Omental fat pad (tissue), 4 donors: Measurements from ENCODE around the gene PLPP1. TPM values are rescaled to one million over a fixed set of nuclear protein-coding genes. Genes with fewer than 3 reads are reported as not detected.

ENCODE experiments used
- ATAC-seq: fragments of 150-250 bp; one replicate; pipeline ENCODE4 v1.9.1; 2016; ENCODE audit warnings: mild to moderate bottlenecking, moderate library complexity; ENCODE audit not compliant: low FRiP score
- DNase-seq: peaks from one replicate; pipeline ENCODE4 v3.0.0-alpha.2; 2019; ENCODE audit warnings: low spot score
- CTCF ChIP-seq, 3 donors: fragments of 450-650 bp; IDR thresholded peaks; one replicate each; pipeline ENCODE4 v1.5.1; 2016 to 2017; ENCODE audit warnings: antibody characterized with exemption in 3 of 3, mild to moderate bottlenecking in 3 of 3, moderate library complexity in 2 of 3
- total RNA-seq, 4 donors: library from RNA; depleted of rRNA; stranded (reverse); fragments of >200 nt; gene quantifications; one replicate each; pipeline ENCODE4 v1.1.0, GENCODE V29; 2016

PLPP1 gene
- total RNA-seq, 4 donors from 2014 or later, result 248 to 593 (median 409) TPM

- ATAC-seq (no peak), DNase-seq (no peak)
- TF ChIP-seq CTCF (IDR thresholded peaks at IDR 0.05), result no peak
These were observed 78.4 kb downstream of the PLPP1 start for GRCh38 chr5:55456216-55456895.

- DNase-seq (no peak), ATAC-seq (no peak)
- no peak for TF ChIP-seq CTCF (IDR thresholded peaks at IDR 0.05)
These were observed 80.5 kb downstream of the PLPP1 start for GRCh38 chr5:55454282-55454681.

- TF ChIP-seq CTCF (IDR thresholded peaks at IDR 0.05), result no peak
- no peak for DNase-seq
- no peak for ATAC-seq
These were observed 81.6 kb downstream of the PLPP1 start for GRCh38 chr5:55453211-55453610.

GRCh38 chr5:55451976-55452375 lies 82.8 kb downstream of the PLPP1 start:
- DNase-seq (no peak), ATAC-seq (no peak)
- no peak for TF ChIP-seq CTCF (IDR thresholded peaks at IDR 0.05)

GRCh38 chr5:55450050-55450765 lies 84.6 kb downstream of the PLPP1 start:
- DNase-seq, result no peak
- TF ChIP-seq CTCF (IDR thresholded peaks at IDR 0.05), result no peak
- no peak for ATAC-seq

- TF ChIP-seq CTCF (IDR thresholded peaks at IDR 0.05), result no peak
- DNase-seq, result no peak
- ATAC-seq, result no peak
These were observed 88.0 kb downstream of the PLPP1 start for GRCh38 chr5:55446640-55447351.
